H9 (cell line): Measurements from ENCODE around the gene RPS27. TPM values are rescaled to one million over a fixed set of nuclear protein-coding genes. Genes with fewer than 3 reads are reported as not detected.

Experiments
- DNase-seq: peaks from one replicate; pipeline ENCODE4 v3.0.0-alpha.2; 2017
- H2AFZ ChIP-seq: one replicate; pipeline ENCODE4 v1.6.1; 2013; ENCODE audit warnings: mild to moderate bottlenecking, low read length, control low read depth, moderate library complexity
- H2AK5ac ChIP-seq: 2 replicates; pipeline ENCODE4 v1.6.1; 2013; ENCODE audit warnings: low read length, control low read depth, mixed read lengths; ENCODE audit not compliant: insufficient read length
- H2BK120ac ChIP-seq: one replicate; pipeline ENCODE4 v1.6.1; 2013; ENCODE audit warnings: low read depth, mild to moderate bottlenecking, low read length, control low read depth, inconsistent platforms; ENCODE audit not compliant: poor library complexity, severe bottlenecking
- H2BK12ac ChIP-seq: 2 replicates; pipeline ENCODE4 v1.6.1; 2013; ENCODE audit warnings: low read length, control low read depth, mixed read lengths, low read depth; ENCODE audit not compliant: insufficient read length
- H2BK15ac ChIP-seq: 2 replicates; pipeline ENCODE4 v1.6.1; 2013; ENCODE audit warnings: low read depth, low read length, control low read depth
- H2BK20ac ChIP-seq: one replicate; pipeline ENCODE4 v1.6.1; 2013; ENCODE audit warnings: low read depth, mild to moderate bottlenecking, low read length, control low read depth, inconsistent platforms; ENCODE audit not compliant: poor library complexity, severe bottlenecking
- H2BK5ac ChIP-seq: 2 replicates; pipeline ENCODE4 v1.6.1; 2013; ENCODE audit warnings: low read length, control low read depth, mixed read lengths; ENCODE audit not compliant: insufficient read length
- H3K14ac ChIP-seq: 2 replicates; pipeline ENCODE4 v1.6.1; 2013; ENCODE audit warnings: low read length, control low read depth; ENCODE audit not compliant: insufficient read depth
- H3K18ac ChIP-seq: 2 replicates; pipeline ENCODE4 v1.6.1; 2013; ENCODE audit warnings: low read depth, mild to moderate bottlenecking, mixed read lengths, low read length, control low read depth; ENCODE audit not compliant: insufficient read length
- H3K23ac ChIP-seq: 2 replicates; pipeline ENCODE4 v1.6.1; 2013; ENCODE audit warnings: low read length, control low read depth, mixed read lengths, low read depth; ENCODE audit not compliant: insufficient read length
- H3K23me2 ChIP-seq: 2 replicates; pipeline ENCODE4 v1.6.1; 2013; ENCODE audit warnings: low read depth, mild to moderate bottlenecking, mixed read lengths, low read length, control low read depth; ENCODE audit not compliant: insufficient read length, poor library complexity, severe bottlenecking
- H3K27ac ChIP-seq: 2 replicates; pipeline ENCODE4 v1.5.1; 2013; ENCODE audit warnings: low read length, control low read depth, mixed read lengths, low read depth; ENCODE audit not compliant: insufficient read length
- H3K27me3 ChIP-seq: 2 replicates; pipeline ENCODE4 v1.6.1; 2013; ENCODE audit warnings: low read length, control low read depth, inconsistent platforms; ENCODE audit not compliant: insufficient read depth
- H3K4ac ChIP-seq: 2 replicates; pipeline ENCODE4 v1.6.1; 2013; ENCODE audit warnings: low read depth, mild to moderate bottlenecking, control low read depth, inconsistent platforms, low read length, moderate library complexity
- H3K4me1 ChIP-seq: 2 replicates; pipeline ENCODE4 v1.6.1; 2013; ENCODE audit warnings: low read length, control low read depth, inconsistent platforms; ENCODE audit not compliant: insufficient read depth
- H3K4me2 ChIP-seq: 2 replicates; pipeline ENCODE4 v1.6.1; 2013; ENCODE audit warnings: low read length, control low read depth, mixed read lengths; ENCODE audit not compliant: insufficient read length, insufficient read depth
- H3K56ac ChIP-seq: 2 replicates; pipeline ENCODE4 v1.6.1; 2013; ENCODE audit warnings: low read depth, mild to moderate bottlenecking, mixed read lengths, low read length, control low read depth; ENCODE audit not compliant: insufficient read length
- H3K79me1 ChIP-seq: 2 replicates; pipeline ENCODE4 v1.6.1; 2013; ENCODE audit warnings: low read depth, mild to moderate bottlenecking, moderate library complexity, low read length, control low read depth, inconsistent platforms; ENCODE audit not compliant: insufficient read depth, poor library complexity, severe bottlenecking
- H3K79me2 ChIP-seq: 2 replicates; pipeline ENCODE4 v1.6.1; 2013; ENCODE audit warnings: low read length, control low read depth, inconsistent platforms; ENCODE audit not compliant: insufficient read depth
- H3K9ac ChIP-seq: 2 replicates; pipeline ENCODE4 v1.6.1; 2013; ENCODE audit warnings: low read length, control low read depth, mixed read lengths; ENCODE audit not compliant: insufficient read length; ENCODE audit errors: extremely low read depth
- H3K9me3 ChIP-seq: one replicate; pipeline ENCODE4 v1.6.1; 2013; ENCODE audit warnings: low read depth, low read length, inconsistent platforms; ENCODE audit not compliant: control insufficient read depth
- H3T11ph ChIP-seq: one replicate; pipeline ENCODE4 v1.6.1; 2013; ENCODE audit warnings: mild to moderate bottlenecking, low read length, control low read depth, inconsistent platforms
- H4K20me1 ChIP-seq: one replicate; pipeline ENCODE4 v1.6.1; 2013; ENCODE audit not compliant: control insufficient read depth, insufficient read length, insufficient read depth
- H4K5ac ChIP-seq: 2 replicates; pipeline ENCODE4 v1.6.1; 2013; ENCODE audit warnings: low read depth, mild to moderate bottlenecking, mixed read lengths, low read length, control low read depth; ENCODE audit not compliant: insufficient read length
- H4K8ac ChIP-seq: replicated peaks from 2 replicates; pipeline ENCODE4 v1.6.1; 2013; ENCODE audit warnings: low read length, control low read depth, mixed read lengths, low read depth; ENCODE audit not compliant: insufficient read length
- H4K91ac ChIP-seq: 2 replicates; pipeline ENCODE4 v1.6.1; 2013; ENCODE audit warnings: low read depth, mild to moderate bottlenecking, moderate library complexity, mixed read lengths, low read length, control low read depth; ENCODE audit not compliant: insufficient read length
- H3K27ac Mint-ChIP-seq, 3 experiments: 2 replicates in 2 of 3; 3 replicates in 1 of 3; pipeline ENCODE4 v1.8.0; 2020 to 2021; ENCODE audit warnings: mixed read lengths in 3 of 3, mild to moderate bottlenecking in 1 of 3, moderate library complexity in 1 of 3
- H3K27me3 Mint-ChIP-seq: 2 replicates; pipeline ENCODE4 v1.8.0; 2021; ENCODE audit warnings: low read depth, mild to moderate bottlenecking, moderate library complexity, mixed read lengths
- H3K36me3 Mint-ChIP-seq, 3 experiments: 2 replicates in 2 of 3; 3 replicates in 1 of 3; pipeline ENCODE4 v1.8.0; 2020 to 2021; ENCODE audit warnings: low read depth in 3 of 3, mixed read lengths in 3 of 3; ENCODE audit not compliant: insufficient read depth in 1 of 3
- H3K4me1 Mint-ChIP-seq, 2 experiments: 2 replicates each; pipeline ENCODE4 v1.8.0; 2020; ENCODE audit warnings: mixed read lengths in 2 of 2
- H3K4me3 Mint-ChIP-seq, 2 experiments: 2 replicates in 1 of 2; 3 replicates in 1 of 2; pipeline ENCODE4 v1.8.0; 2020 to 2021; ENCODE audit warnings: mild to moderate bottlenecking in 2 of 2, mixed read lengths in 2 of 2, moderate library complexity in 1 of 2
- H3K9me3 Mint-ChIP-seq, 2 experiments: 2 replicates in 1 of 2; 3 replicates in 1 of 2; pipeline ENCODE4 v1.8.0; 2020; ENCODE audit warnings: mild to moderate bottlenecking in 2 of 2, mixed read lengths in 2 of 2, moderate library complexity in 1 of 2
- WGBS: extraction: QIAGEN DNeasy Blood & Tissue Kit; methylation state at CpG from one replicate; pipeline ENCODE4 v1.1.7; 2013; ENCODE audit warnings: missing lambda C conversion rate, low lambda C conversion rate, mixed read lengths; ENCODE audit not compliant: insufficient read length; ENCODE audit errors: extremely low coverage; 5-methylcytosine and 5-hydroxymethylcytosine counted together
- total RNA-seq: library from RNA; stranded (reverse); gene quantifications from 2 replicates; pipeline ENCODE4 v1.2.1, GENCODE V29; 2021
- TF ChIP-seq, protein P1 (sequence below): fragments of 200-600 bp; sonication (generic); conservative IDR thresholded peaks from 3 replicates; pipeline ENCODE4 v1.8.0; 2021; ENCODE audit warnings: antibody characterized with exemption, mild to moderate bottlenecking

The RPS27 gene
- total RNA-seq, 1 experiment from 2014 or later = 2,321 TPM

DNA sequence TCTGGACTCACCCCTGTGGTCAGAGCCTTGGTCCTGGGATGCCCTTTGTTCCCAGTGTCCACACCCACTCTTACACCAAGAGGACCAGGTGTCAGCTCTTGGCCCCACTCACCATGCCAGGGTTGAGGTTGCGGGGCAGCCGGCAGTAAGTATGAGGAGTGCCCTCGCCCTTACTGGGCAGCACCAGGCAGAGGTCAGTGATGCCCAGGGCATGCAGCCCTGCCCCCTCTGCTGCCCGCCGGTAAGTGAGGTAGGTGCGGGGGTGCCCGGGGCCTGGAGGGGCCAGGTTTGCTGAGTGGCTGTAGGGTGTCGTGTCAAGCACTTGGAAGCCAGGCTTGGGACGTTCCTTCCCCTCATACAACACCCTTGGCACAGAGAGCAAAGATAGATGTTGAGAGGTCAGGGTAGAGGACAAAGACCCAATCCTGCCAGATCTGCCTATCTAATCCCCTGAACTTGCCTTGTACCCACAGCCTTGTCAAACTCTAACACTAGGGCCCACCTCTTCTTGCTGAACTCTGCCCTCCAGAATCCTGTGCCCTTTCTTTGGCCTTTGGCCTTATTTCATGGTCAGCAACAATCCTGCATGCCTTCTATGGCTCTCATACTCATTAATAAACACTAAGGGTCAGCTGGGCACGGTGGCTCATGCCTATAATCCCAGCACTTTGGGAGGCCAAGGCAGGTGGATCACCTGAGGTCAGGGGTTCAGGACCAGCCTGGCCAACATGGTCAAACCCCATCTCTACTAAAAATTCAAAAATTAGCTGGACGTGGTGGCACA is 47.6 kb upstream of the RPS27 start:
- Histone ChIP-seq H3K9ac (no peak overlapping the region), H4K20me1 (no peaks in the 10 kb centered on the region), H3K79me1 (peaks cover 3% of the 10 kb centered on the region), H2BK120ac (no peak overlapping the region), H3K4me1 (no peaks in the 10 kb centered on the region; the same call in 1 of the 2 replicates), H4K5ac (no peak overlapping the region), H3K56ac (no peak overlapping the region), H3K14ac (no peak overlapping the region), H4K8ac (no peak overlapping the region), H3K23me2 (peaks cover 5% of the 10 kb centered on the region), H2BK15ac (no peak overlapping the region), H3K4me2 (no peak overlapping the region), H3K27me3 (no peaks in the 10 kb centered on the region), H3K4ac (no peak overlapping the region), H2BK20ac (no peak overlapping the region), H3T11ph (no peak overlapping the region), H3K9me3 (no peaks in the 10 kb centered on the region), H3K27ac (no peak overlapping the region), H3K18ac (no peak overlapping the region), H4K91ac (no peak overlapping the region), H2AK5ac (no peak overlapping the region), H2BK5ac (no peak overlapping the region), H2AFZ (no peak overlapping the region), H3K23ac (no peak overlapping the region), H3K79me2 (no peaks in the 10 kb centered on the region), H2BK12ac (no peak overlapping the region)
- Mint-ChIP-seq H3K27ac (peak overlapping the region in 1 of 3 experiments; percentile 48; a peak in 1 of 7 replicates), H3K9me3 (no peaks in the 10 kb centered on the region), H3K27me3 (no peaks in the 10 kb centered on the region), H3K4me3 (no peak overlapping the region), H3K36me3 (peaks cover 11 to 50% (median 40%) of the 10 kb centered on the region in 3 experiments), H3K4me1 (peaks cover 10 to 17% of the 10 kb centered on the region in 2 experiments)
- DNase-seq = no peak
- WGBS = no CpG with 5 or more reads among the region's 11 CpGs
- TF ChIP-seq, protein P1, sequence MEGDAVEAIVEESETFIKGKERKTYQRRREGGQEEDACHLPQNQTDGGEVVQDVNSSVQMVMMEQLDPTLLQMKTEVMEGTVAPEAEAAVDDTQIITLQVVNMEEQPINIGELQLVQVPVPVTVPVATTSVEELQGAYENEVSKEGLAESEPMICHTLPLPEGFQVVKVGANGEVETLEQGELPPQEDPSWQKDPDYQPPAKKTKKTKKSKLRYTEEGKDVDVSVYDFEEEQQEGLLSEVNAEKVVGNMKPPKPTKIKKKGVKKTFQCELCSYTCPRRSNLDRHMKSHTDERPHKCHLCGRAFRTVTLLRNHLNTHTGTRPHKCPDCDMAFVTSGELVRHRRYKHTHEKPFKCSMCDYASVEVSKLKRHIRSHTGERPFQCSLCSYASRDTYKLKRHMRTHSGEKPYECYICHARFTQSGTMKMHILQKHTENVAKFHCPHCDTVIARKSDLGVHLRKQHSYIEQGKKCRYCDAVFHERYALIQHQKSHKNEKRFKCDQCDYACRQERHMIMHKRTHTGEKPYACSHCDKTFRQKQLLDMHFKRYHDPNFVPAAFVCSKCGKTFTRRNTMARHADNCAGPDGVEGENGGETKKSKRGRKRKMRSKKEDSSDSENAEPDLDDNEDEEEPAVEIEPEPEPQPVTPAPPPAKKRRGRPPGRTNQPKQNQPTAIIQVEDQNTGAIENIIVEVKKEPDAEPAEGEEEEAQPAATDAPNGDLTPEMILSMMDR = no peak
